SJSA1 (cell line): ENCODE results near the gene COX6B2. TPM values are rescaled to one million over a fixed set of nuclear protein-coding genes. Genes with fewer than 3 reads are reported as not detected.
A peak's percentile ranks its signal among the peaks of the same experiment; 100 is the strongest.

Experiments
- DNase-seq, 2 experiments: peaks; one replicate each; pipeline ENCODE4 v3.0.0-alpha.2; 2015 to 2020; ENCODE audit warnings: low spot score in 2 of 2, low read depth in 1 of 2
- H3K27ac ChIP-seq: fragments of 250-450 bp; sonication (Bioruptor Pico); 2 replicates; pipeline ENCODE4 v1.5.1; 2020; ENCODE audit warnings: mild to moderate bottlenecking, moderate library complexity
- H3K27me3 ChIP-seq: fragments of 250-450 bp; sonication (Bioruptor Pico); replicated peaks from 2 replicates; pipeline ENCODE4 v1.5.1; 2020; ENCODE audit warnings: mild to moderate bottlenecking, moderate library complexity
- H3K36me3 ChIP-seq: fragments of 250-450 bp; sonication (Bioruptor Pico); 2 replicates; pipeline ENCODE4 v1.5.1; 2020; ENCODE audit warnings: mild to moderate bottlenecking
- H3K4me1 ChIP-seq: fragments of 250-450 bp; sonication (Bioruptor Pico); replicated peaks from 2 replicates; pipeline ENCODE4 v1.6.1; 2021; ENCODE audit warnings: mild to moderate bottlenecking
- H3K4me3 ChIP-seq: fragments of 250-450 bp; sonication (Bioruptor Pico); 2 replicates; pipeline ENCODE4 v1.5.1; 2020; ENCODE audit warnings: mild to moderate bottlenecking
- H3K9me3 ChIP-seq: fragments of 250-450 bp; sonication (Bioruptor Pico); replicated peaks from 2 replicates; pipeline ENCODE4 v1.5.1; 2020; ENCODE audit warnings: mild to moderate bottlenecking
- total RNA-seq: library from RNA; depleted of rRNA; stranded (reverse); fragments of >200 nt; shearing (Covaris generic); gene quantifications from 2 replicates; pipeline ENCODE4 v1.2.3, GENCODE V29; 2014

The COX6B2 gene
- total RNA-seq, 1 experiment from 2014 or later, result 0.11 TPM

GRCh38 chr19:55311797-55312196, 42.7 kb downstream of the COX6B2 start:
- Histone ChIP-seq H3K27ac (no peak overlapping the region), H3K4me3 (no peak overlapping the region), H3K27me3 (no peaks in the 10 kb centered on the region), H3K4me1 (no peaks in the 10 kb centered on the region), H3K36me3 (peaks cover 6% of the 10 kb centered on the region), H3K9me3 (peaks cover 3% of the 10 kb centered on the region; the same call in 1 of the 2 replicates)
- no peak for DNase-seq

DNA sequence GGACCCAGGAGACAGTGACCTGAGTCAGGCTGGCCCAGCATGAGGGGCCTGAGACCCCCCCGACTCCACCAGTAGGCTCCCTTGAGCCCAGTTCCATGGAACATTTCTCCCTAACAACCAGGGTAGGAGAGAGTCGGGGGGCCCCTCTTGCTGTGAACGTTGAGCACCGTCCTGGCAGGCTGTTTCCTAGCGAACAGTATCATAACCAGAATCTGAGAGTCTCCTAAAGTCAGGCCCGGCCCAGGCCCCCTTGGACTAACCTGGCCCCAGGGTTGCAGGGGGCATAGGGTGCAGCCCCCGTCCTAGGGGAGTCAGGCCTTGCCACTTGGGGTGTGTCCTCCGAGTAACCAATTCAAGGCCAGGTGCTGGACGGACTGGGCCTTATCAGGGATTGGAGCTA, 43.1 kb downstream of the COX6B2 start:
- Histone ChIP-seq H3K27ac (no peak overlapping the region), H3K4me1 (no peaks in the 10 kb centered on the region), H3K9me3 (peaks cover 3% of the 10 kb centered on the region; the same call in 1 of the 2 replicates), H3K36me3 (peaks cover 10% of the 10 kb centered on the region), H3K4me3 (no peak overlapping the region), H3K27me3 (no peaks in the 10 kb centered on the region)
- no peak for DNase-seq

DNA sequence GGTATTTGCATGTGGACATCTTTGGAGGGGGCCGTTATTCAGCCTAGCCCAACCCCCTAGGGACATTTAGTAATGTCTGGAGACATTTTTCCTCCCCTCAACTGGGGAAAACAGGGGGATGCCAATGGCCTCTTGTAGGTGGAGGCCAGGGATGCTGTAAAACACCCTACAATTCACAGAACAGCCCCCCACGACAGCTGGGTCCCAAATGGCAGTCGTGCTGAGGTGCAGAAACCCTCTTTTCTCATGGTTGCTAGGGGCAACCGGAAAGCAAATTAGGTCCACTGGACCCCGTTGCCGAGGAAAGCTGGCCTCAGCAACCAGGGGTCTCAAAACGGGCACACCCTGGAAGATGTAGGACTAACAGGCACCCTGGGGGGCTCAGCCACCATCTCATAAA, 44.0 kb downstream of the COX6B2 start:
- H3K4me3 ChIP-seq, result no peak overlapping the region
- H3K36me3 ChIP-seq, result peaks cover 19% of the 10 kb centered on the region
- no peaks in the 10 kb centered on the region for H3K27me3 ChIP-seq
- H3K4me1 ChIP-seq, result no peaks in the 10 kb centered on the region
- no peaks in the 10 kb centered on the region for H3K9me3 ChIP-seq
- no peak overlapping the region for H3K27ac ChIP-seq
- DNase-seq, result no peak

GRCh38 chr19:55309448-55309847, 45.1 kb downstream of the COX6B2 start:
- Histone ChIP-seq H3K36me3 (peaks cover 24% of the 10 kb centered on the region), H3K27me3 (no peaks in the 10 kb centered on the region), H3K4me3 (no peak overlapping the region), H3K4me1 (no peaks in the 10 kb centered on the region), H3K9me3 (no peaks in the 10 kb centered on the region), H3K27ac (no peak overlapping the region)
- DNase-seq, result no peak

DNA sequence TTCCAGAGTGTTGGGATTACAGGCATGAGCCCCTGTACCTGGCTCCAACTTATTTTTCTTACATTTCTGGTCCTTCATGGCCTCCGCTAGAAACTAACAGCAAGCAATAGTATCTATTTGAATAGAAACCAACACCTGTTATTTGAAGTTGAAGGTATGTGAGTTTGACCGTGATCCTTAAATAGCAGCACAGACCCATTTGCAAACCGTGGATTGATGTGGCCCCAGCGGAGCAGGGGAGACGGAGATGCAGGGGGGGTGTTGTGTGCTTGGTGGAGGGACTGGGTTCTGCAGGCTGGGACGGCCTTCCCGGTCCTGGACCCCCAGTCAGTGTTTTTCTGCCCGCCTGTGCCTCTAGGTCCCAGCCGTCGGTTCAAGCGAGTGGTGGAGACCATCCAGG, 46.2 kb downstream of the COX6B2 start:
- Histone ChIP-seq H3K27me3 (no peaks in the 10 kb centered on the region), H3K4me3 (no peak overlapping the region), H3K4me1 (no peaks in the 10 kb centered on the region), H3K9me3 (no peaks in the 10 kb centered on the region), H3K27ac (no peak overlapping the region), H3K36me3 (peaks cover 24% of the 10 kb centered on the region)
- no peak for DNase-seq

DNA sequence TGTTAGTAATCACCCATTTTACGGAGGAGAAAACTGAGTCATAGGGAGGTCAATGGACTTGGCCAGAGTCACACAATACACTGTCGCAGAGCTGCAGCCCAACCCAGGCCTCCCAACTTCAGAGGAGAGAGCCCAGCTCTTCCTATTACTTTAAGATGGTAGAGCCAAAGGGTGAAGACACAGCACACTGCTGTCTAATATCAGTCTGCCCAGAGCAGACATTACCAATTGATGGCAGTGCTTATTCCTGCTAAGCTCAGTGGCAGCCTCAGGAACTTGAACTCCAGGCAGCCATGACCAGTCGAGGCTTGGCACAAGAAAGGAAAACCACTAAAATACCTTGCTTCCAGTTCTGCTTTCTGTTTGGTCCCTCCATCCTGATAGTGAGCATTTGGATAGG, 47.8 kb downstream of the COX6B2 start:
- H3K4me3 ChIP-seq, result no peak overlapping the region
- no peaks in the 10 kb centered on the region for H3K27me3 ChIP-seq
- peaks cover 31% of the 10 kb centered on the region for H3K36me3 ChIP-seq
- H3K4me1 ChIP-seq, result peaks cover 6% of the 10 kb centered on the region
- no peak for DNase-seq
- no peaks in the 10 kb centered on the region for H3K9me3 ChIP-seq
- no peak overlapping the region for H3K27ac ChIP-seq

- H3K4me1 ChIP-seq, result peaks cover 9% of the 10 kb centered on the region
- H3K27ac ChIP-seq, result no peak overlapping the region
- H3K27me3 ChIP-seq, result no peaks in the 10 kb centered on the region
- H3K36me3 ChIP-seq, result peaks cover 31% of the 10 kb centered on the region
- no peaks in the 10 kb centered on the region for H3K9me3 ChIP-seq
- H3K4me3 ChIP-seq, result no peak overlapping the region
- no peak for DNase-seq
Measured at GRCh38 chr19:55305983-55306562, 48.4 kb downstream of the COX6B2 start.

- Histone ChIP-seq H3K4me1 (peaks cover 9% of the 10 kb centered on the region), H3K27me3 (no peaks in the 10 kb centered on the region), H3K9me3 (no peaks in the 10 kb centered on the region), H3K27ac (no peak overlapping the region), H3K36me3 (peaks cover 31% of the 10 kb centered on the region), H3K4me3 (no peak overlapping the region)
- DNase-seq, result peak in 1 of 2 experiments; percentile 22
Measured at GRCh38 chr19:55305491-55305890, 49.0 kb downstream of the COX6B2 start.

- Histone ChIP-seq H3K9me3 (no peaks in the 10 kb centered on the region), H3K36me3 (peaks cover 31% of the 10 kb centered on the region), H3K4me3 (no peak overlapping the region), H3K27me3 (no peaks in the 10 kb centered on the region), H3K4me1 (peaks cover 9% of the 10 kb centered on the region), H3K27ac (no peak overlapping the region)
- DNase-seq, result no peak
Measured at GRCh38 chr19:55304980-55305379, 49.5 kb downstream of the COX6B2 start.

DNA sequence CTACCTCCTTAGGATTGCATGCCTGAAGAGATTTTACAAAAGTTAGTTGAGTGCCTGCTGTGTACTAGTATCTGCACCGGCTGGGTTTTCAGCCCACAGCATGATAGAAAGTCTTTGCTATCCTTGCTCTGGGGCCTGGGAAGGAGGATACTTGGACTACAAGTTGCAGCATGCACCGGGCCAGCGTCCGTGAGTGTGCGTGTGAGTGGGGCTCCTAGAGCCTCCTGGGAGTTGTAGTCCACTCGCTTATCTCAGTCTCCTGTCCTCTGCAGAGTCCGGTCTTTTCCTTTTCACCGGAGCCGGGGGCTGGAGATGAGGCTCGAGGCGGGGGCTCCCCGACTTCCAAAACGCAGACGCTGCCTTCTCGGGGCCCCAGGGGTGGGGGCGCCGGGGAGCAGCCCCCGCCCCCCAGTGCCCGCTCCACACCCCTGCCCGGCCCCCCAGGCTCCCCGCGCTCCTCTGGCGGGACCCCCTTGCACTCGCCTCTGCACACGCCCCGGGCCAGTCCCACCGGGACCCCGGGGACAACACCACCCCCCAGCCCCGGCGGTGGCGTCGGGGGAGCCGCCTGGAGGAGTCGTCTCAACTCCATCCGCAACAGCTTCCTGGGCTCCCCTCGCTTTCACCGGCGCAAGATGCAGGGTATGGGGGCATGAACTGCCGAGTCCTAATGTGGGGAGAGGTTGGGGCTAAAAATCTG, 50.1 kb downstream of the COX6B2 start:
- Histone ChIP-seq H3K27me3 (no peaks in the 10 kb centered on the region), H3K27ac (no peak overlapping the region), H3K36me3 (peaks cover 30% of the 10 kb centered on the region), H3K4me3 (no peak overlapping the region), H3K9me3 (no peaks in the 10 kb centered on the region), H3K4me1 (peaks cover 9% of the 10 kb centered on the region)
- no peak for DNase-seq

- Histone ChIP-seq H3K27me3 (no peaks in the 10 kb centered on the region), H3K4me3 (no peak overlapping the region), H3K27ac (no peak overlapping the region), H3K36me3 (peaks cover 26% of the 10 kb centered on the region), H3K4me1 (peaks cover 9% of the 10 kb centered on the region), H3K9me3 (no peaks in the 10 kb centered on the region)
- DNase-seq, result no peak
Measured at GRCh38 chr19:55303477-55303876, 51.0 kb downstream of the COX6B2 start.

DNA sequence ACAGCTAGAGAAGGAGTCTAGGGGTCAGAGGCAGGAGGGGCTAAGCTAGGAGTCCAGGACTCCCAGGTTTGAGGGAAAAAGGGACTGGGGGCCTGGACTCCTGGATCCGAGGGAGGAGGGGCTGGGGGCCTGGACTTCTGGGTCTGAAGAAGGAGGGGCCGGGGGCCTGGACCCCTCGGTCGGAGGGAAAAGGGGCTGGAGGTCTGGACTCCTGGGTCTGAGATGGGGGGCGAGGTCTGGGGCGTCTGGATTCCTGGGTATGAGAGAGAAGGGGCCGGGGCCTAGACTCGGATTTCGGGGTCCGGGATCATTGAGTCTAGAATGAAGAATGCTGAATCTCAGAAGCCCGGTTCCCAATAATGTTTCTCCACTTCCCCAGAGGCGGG, 52.2 kb downstream of the COX6B2 start:
- DNase-seq, result no peak
- H3K4me3 ChIP-seq, result peak overlapping the region; percentile 26
- H3K27me3 ChIP-seq, result no peaks in the 10 kb centered on the region
- peaks cover 9% of the 10 kb centered on the region for H3K4me1 ChIP-seq
- peaks cover 26% of the 10 kb centered on the region for H3K36me3 ChIP-seq
- no peak overlapping the region for H3K27ac ChIP-seq
- no peaks in the 10 kb centered on the region for H3K9me3 ChIP-seq

- no peaks in the 10 kb centered on the region for H3K9me3 ChIP-seq
- peaks cover 24% of the 10 kb centered on the region for H3K36me3 ChIP-seq
- peak overlapping the region; percentile 26 for H3K4me3 ChIP-seq
- peaks cover 9% of the 10 kb centered on the region for H3K4me1 ChIP-seq
- H3K27me3 ChIP-seq, result no peaks in the 10 kb centered on the region
- H3K27ac ChIP-seq, result no peak overlapping the region
- DNase-seq, result peak; percentile 71 to 93
Measured at GRCh38 chr19:55301459-55302317, 52.8 kb downstream of the COX6B2 start.

GRCh38 chr19:55300886-55301458, 53.5 kb downstream of the COX6B2 start:
- H3K27ac ChIP-seq, result no peak overlapping the region
- H3K36me3 ChIP-seq, result peaks cover 17% of the 10 kb centered on the region
- no peak overlapping the region for H3K4me3 ChIP-seq
- no peaks in the 10 kb centered on the region for H3K9me3 ChIP-seq
- peaks cover 9% of the 10 kb centered on the region for H3K4me1 ChIP-seq
- H3K27me3 ChIP-seq, result no peaks in the 10 kb centered on the region
- no peak for DNase-seq
